ENCODE results near the gene SEC24C. TPM values are rescaled to one million over a fixed set of nuclear protein-coding genes. Genes with fewer than 3 reads are reported as not detected.
"Not testable (repeated sequence)": the region's sequence is repeated elsewhere in the genome, so short reads cannot be mapped to it uniquely, and the experiment has no call there.

SEC24C gene
- total RNA-seq, 6 experiments from 2014 or later = 90.8 to 108 (median 97.7) TPM

DNA sequence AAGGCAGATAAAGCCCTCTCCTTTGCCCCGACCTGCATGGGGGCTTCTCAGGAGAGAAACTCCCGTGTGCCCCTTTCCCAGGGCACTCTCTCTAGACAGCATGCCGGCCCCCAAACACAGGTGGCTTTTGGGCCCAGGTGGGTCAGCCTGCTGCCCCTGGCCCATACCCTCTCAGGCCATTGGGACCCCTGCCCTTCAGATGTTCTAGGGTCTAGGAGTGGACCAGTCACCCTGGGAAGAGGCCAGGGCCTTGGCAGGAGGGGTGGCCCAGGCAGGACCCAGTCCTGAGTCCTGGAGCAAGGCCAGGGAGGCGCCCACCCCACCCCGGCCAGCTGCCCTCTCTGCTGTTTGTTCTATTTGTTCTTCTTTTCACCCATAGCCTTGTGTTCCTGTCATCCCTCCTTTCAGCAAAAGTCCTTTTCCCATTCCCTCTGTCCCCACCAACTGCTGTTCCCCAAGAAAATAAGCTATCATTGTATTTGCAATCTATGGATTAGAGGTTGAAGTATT lies 9.3 kb upstream of the SEC24C start:
- no peak overlapping the region for H3K4me3 Mint-ChIP-seq
- no peak for DNase-seq
- no peaks in the 10 kb centered on the region for H3K9me3 Mint-ChIP-seq
- H3K27me3 Mint-ChIP-seq (ENCODE audit: insufficient read depth) = peaks cover 2% of the 10 kb centered on the region
- H3K36me3 Mint-ChIP-seq (ENCODE audit: low read depth) = peaks cover under 1% of the 10 kb centered on the region; the same call in 1 of the 2 replicates
- H3K4me1 Mint-ChIP-seq (ENCODE audit: low read depth) = no peaks in the 10 kb centered on the region
- TF ChIP-seq, protein P1, sequence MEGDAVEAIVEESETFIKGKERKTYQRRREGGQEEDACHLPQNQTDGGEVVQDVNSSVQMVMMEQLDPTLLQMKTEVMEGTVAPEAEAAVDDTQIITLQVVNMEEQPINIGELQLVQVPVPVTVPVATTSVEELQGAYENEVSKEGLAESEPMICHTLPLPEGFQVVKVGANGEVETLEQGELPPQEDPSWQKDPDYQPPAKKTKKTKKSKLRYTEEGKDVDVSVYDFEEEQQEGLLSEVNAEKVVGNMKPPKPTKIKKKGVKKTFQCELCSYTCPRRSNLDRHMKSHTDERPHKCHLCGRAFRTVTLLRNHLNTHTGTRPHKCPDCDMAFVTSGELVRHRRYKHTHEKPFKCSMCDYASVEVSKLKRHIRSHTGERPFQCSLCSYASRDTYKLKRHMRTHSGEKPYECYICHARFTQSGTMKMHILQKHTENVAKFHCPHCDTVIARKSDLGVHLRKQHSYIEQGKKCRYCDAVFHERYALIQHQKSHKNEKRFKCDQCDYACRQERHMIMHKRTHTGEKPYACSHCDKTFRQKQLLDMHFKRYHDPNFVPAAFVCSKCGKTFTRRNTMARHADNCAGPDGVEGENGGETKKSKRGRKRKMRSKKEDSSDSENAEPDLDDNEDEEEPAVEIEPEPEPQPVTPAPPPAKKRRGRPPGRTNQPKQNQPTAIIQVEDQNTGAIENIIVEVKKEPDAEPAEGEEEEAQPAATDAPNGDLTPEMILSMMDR (IDR thresholded peaks at IDR 0.05) = no peak
- no peak overlapping the region for H3K27ac Mint-ChIP-seq

DNA sequence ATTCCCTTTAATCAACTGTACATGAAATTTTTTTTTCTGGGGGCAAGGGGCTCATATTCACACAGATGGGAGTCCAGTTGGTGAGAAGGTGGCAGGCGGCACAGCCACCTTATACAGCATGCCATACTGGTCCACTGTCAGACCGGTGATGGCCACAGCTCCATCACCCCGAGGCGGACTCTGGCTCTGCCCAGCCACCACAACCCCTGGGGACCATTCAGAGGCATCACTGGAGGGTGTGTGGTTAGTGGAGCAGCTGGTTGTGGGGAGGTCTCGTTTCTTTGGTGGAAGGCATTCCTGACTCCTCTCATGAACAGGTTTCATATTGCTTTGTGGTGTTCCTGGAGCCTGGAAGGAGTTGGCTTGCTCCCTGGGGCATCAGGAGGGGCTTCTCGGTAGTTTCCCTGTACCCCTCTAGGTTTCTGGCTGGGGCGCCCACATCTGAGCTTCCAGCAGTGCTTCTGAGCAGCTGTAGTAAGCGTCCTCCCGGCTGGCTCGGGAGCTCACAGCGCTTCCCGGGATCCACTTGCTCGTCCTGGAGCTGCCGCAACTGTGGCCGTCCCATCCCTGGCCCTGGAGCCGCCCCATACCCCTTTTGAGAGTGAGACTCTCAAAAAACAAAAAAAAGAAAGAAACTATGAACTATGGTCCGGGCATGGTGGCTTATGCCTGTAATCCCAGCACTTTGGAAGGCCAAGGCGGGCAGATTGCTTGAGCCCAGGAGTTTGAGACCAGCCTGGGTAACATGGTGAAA lies 3.5 kb upstream of the SEC24C start:
- not testable (repeated sequence) for H3K4me3 Mint-ChIP-seq; H3K27me3 Mint-ChIP-seq (ENCODE audit: insufficient read depth); DNase-seq; H3K27ac Mint-ChIP-seq; H3K9me3 Mint-ChIP-seq
- Mint-ChIP-seq H3K36me3 (ENCODE audit: low read depth) (peaks cover 13% of the 10 kb centered on the region), H3K4me1 (ENCODE audit: low read depth) (peaks cover 19% of the 10 kb centered on the region)

DNA sequence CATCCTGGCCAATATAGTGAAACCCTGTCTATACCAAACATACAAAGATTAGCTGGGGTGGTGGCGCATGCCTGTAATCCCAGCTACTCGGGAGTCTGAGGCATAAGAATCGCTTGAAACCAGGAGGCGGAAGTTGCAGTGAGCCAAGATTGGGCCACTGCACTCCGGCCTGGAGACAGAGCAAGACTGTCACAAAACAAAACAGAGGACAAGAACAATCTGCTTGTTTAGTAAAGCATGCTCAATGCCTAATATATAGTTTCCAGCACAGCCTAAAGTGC lies 1.8 kb upstream of the SEC24C start:
- DNase-seq = no peak
- TF ChIP-seq, protein P1 (IDR thresholded peaks at IDR 0.05) = no peak
- no peaks in the 10 kb centered on the region for H3K9me3 Mint-ChIP-seq
- H3K4me1 Mint-ChIP-seq (ENCODE audit: low read depth) = peaks cover 31% of the 10 kb centered on the region
- H3K27me3 Mint-ChIP-seq (ENCODE audit: insufficient read depth) = peaks cover 6% of the 10 kb centered on the region
- H3K27ac Mint-ChIP-seq = 0 out of 2 replicates have a peak overlapping the region, but pooled peaks have one; percentile 100
- peaks cover 21% of the 10 kb centered on the region for H3K36me3 Mint-ChIP-seq (ENCODE audit: low read depth)
- no peak overlapping the region for H3K4me3 Mint-ChIP-seq

DNA sequence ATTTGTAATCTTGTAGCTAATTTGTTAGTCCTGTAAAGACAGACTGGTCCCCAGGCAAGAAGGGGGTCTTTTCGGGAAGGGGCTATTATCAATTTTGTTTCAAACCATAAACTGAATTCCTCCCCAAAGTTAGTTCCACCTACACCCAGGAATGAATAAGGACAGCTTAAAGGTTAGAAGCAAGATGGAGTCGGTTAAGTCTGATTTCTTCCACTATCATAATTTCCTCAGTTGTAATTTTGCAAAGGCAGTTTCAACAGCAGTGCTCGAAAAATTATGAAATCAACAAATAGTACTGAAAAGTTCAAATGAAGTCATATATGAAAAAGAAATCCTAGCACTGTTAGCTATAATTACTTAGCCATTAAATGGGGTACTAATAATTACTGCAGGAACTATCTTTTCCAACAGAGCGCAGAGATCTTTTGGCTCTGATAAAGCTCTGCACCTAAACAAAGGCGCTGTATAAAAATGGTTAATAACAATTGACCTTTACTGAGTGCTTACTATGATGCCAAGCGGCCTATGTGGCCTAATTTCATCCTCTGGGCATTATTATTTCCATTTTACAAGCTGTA lies 756 bp upstream of the SEC24C start:
- Mint-ChIP-seq H3K9me3 (no peaks in the 10 kb centered on the region), H3K4me3 (peak overlapping the region; percentile 98)

DNA sequence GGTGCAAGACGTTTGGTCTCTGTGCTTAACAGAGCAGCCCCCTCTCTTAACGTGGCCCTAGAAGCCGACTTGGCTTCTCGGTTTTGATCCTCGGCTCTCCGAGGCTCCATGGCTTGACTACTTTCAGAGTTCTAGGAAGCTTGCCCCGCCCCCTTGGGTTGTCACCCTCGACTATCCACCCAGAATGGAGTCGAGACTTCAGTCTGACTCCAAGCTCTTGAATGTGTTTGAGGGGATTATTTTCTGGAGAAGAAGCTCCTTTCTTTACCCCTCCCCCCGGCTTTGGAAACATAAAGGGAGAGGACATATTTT lies 448 bp downstream of the SEC24C start:
- DNase-seq = peak; percentile 51
- peak overlapping the region; percentile 98 for H3K4me3 Mint-ChIP-seq
- TF ChIP-seq, protein P1 (IDR thresholded peaks at IDR 0.05) = no peak
- H3K9me3 Mint-ChIP-seq = no peaks in the 10 kb centered on the region
- peaks cover 6% of the 10 kb centered on the region for H3K27me3 Mint-ChIP-seq (ENCODE audit: insufficient read depth)
- H3K4me1 Mint-ChIP-seq (ENCODE audit: low read depth) = peaks cover 39% of the 10 kb centered on the region
- H3K36me3 Mint-ChIP-seq (ENCODE audit: low read depth) = peaks cover 27% of the 10 kb centered on the region
- peak overlapping the region; percentile 100 for H3K27ac Mint-ChIP-seq

More for the DNA sequence above, 756 bp upstream of the SEC24C start:
- DNase-seq = no peak
- TF ChIP-seq, protein P1 (IDR thresholded peaks at IDR 0.05) = no peak
- H3K27me3 Mint-ChIP-seq (ENCODE audit: insufficient read depth) = peaks cover 6% of the 10 kb centered on the region
- peaks cover 31% of the 10 kb centered on the region for H3K4me1 Mint-ChIP-seq (ENCODE audit: low read depth)
- H3K27ac Mint-ChIP-seq = peak overlapping the region; percentile 100
- H3K36me3 Mint-ChIP-seq (ENCODE audit: low read depth) = peaks cover 21% of the 10 kb centered on the region

DNA sequence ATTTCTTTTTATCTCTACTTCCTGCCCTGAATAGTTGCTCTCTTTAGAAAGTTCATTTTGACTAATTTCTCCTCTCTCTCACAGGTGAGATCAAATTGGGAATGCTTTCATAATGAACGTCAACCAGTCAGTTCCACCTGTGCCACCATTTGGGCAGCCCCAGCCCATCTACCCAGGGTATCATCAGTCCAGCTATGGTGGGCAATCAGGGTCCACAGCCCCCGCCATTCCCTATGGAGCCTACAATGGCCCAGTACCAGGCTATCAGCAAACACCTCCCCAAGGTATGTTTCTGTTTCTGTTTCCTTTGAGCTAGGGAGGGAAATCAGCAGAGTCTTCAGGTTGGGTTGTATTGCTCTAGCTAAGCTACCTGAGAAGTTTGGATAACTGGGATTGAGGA lies 2.5 kb downstream of the SEC24C start:
- DNase-seq = no peak
- Mint-ChIP-seq H3K4me3 (peak overlapping the region; percentile 61), H3K4me1 (ENCODE audit: low read depth) (peaks cover 47% of the 10 kb centered on the region), H3K27ac (no peak overlapping the region), H3K36me3 (ENCODE audit: low read depth) (peaks cover 31% of the 10 kb centered on the region), H3K27me3 (ENCODE audit: insufficient read depth) (peaks cover 5% of the 10 kb centered on the region; the same call in 1 of the 2 replicates), H3K9me3 (no peaks in the 10 kb centered on the region)
- TF ChIP-seq, protein P1 (IDR thresholded peaks at IDR 0.05) = no peak
